ENCODE results near the gene MAMDC4. TPM values are rescaled to one million over a fixed set of nuclear protein-coding genes. Genes with fewer than 3 reads are reported as not detected.
"Not testable (repeated sequence)": the region's sequence is repeated elsewhere in the genome, so short reads cannot be mapped to it uniquely, and the experiment has no call there.

MAMDC4 gene
- polyA plus RNA-seq, 3 donors: 4.9 to 9.8 (median 7.2) TPM

- no peak overlapping the region for H3K27ac ChIP-seq (ENCODE audit: low read depth, low read length)
- WGBS, 3 donors: 89 to 92% (median 89%) methylated on average over 19 to 21 of the region's 21 CpGs
Measured at GRCh38 chr9:136835932-136836904, 15.9 kb upstream of the MAMDC4 start.

DNA sequence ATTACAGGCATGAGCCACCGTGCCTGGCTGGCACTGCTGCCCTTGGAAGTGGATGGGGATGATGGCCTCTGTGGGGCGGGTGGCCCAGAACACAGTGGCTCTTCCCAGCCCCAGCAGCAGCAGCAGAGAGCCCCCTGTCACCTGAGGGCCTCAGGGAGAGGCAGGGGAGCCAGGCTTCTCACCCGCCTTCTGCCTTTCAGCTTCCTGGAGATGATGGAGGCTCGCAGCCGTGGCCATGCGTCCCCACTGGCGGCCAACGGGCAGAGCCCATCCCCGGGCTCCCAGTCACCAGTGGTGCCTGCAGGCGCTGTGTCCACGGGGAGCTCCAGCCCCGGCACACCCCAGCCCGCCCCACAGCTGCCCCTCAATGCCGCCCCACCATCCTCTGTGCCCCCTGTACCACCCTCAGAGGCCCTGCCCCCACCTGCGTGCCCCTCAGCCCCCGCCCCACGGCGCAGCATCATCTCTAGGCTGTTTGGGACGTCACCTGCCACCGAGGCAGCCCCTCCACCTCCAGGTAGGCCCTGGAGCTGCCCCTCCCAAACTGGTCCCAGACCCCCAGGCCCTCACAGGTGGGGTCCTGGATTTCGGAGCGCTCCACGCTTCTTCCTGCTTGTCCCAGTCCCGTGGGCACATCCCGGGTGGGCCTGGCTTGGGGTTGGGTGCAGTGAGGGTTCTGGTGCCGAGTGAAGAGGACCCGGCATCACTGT is 14.8 kb upstream of the MAMDC4 start:
- no peak overlapping the region for H3K27ac ChIP-seq (ENCODE audit: low read depth, low read length)
- WGBS, 3 donors: 89 to 91% (median 90%) methylated on average over 22 to 27 of the region's 27 CpGs

DNA sequence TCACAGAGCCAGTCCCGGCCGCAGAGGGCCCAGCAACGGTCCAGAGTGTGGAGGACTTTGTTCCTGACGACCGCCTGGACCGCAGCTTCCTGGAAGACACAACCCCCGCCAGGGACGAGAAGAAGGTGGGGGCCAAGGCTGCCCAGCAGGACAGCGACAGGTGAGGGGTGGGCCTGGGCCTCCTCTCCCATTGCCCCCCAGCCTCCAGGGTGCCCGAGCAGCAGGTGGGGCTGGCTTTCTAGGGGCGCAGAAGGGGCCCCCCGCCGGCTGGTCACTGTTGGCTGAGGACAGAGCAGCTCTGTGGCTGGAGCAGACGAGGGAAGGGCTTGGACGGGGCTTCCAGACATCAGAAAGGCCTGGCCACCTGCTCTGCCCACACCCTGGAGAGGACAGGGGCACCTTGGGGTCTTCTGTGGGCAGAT is 14.3 kb upstream of the MAMDC4 start:
- 88 to 95% (median 90%) methylated on average over 15 of the region's 15 CpGs for WGBS, 3 donors
- not testable (repeated sequence) for H3K27ac ChIP-seq (ENCODE audit: low read depth, low read length)

GRCh38 chr9:136838314-136839228 is 13.6 kb upstream of the MAMDC4 start:
- no peak overlapping the region for H3K27ac ChIP-seq (ENCODE audit: low read depth, low read length)
- WGBS, 3 donors: 83 to 91% (median 85%) methylated on average over 28 to 29 of the region's 29 CpGs

DNA sequence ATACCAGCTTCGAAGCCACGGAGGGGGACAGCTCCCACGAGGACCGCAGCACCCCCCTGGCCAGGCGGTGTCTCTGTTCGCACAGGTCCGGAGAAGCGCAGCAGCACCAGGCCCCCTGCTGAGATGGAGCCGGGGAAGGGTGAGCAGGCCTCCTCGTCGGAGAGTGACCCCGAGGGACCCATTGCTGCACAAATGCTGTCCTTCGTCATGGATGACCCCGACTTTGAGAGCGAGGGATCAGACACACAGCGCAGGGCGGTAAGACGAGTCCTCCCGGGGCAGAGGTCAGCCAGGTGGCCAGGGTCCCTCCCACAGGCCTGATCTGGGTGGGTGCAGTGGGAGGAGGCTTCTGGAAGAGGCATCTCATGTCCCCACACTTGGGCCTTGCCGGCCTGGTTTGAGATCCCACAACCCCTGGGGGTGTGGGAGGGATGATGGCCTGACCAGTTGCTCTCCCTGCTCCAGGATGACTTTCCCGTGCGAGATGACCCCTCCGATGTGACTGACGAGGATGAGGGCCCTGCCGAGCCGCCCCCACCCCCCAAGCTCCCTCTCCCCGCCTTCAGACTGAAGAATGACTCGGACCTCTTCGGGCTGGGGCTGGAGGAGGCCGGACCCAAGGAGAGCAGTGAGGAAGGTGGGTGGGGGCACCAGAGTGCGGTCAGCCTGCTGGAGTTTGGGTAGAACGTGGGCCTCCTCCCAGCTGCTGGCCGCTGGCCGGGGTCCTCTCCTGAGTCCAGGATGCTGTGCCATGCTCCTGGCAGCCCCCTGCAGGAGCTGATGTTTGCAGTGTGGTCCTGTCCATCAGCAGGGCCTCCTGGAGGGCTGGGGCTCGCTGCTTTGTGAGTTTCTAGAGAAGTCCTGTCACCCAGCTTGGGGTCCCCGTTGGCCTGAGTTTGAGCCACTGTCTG is 12.7 kb upstream of the MAMDC4 start:
- no peak overlapping the region for H3K27ac ChIP-seq (ENCODE audit: low read depth, low read length)
- WGBS, 3 donors: 86 to 91% (median 87%) methylated on average over 36 of the region's 36 CpGs

DNA sequence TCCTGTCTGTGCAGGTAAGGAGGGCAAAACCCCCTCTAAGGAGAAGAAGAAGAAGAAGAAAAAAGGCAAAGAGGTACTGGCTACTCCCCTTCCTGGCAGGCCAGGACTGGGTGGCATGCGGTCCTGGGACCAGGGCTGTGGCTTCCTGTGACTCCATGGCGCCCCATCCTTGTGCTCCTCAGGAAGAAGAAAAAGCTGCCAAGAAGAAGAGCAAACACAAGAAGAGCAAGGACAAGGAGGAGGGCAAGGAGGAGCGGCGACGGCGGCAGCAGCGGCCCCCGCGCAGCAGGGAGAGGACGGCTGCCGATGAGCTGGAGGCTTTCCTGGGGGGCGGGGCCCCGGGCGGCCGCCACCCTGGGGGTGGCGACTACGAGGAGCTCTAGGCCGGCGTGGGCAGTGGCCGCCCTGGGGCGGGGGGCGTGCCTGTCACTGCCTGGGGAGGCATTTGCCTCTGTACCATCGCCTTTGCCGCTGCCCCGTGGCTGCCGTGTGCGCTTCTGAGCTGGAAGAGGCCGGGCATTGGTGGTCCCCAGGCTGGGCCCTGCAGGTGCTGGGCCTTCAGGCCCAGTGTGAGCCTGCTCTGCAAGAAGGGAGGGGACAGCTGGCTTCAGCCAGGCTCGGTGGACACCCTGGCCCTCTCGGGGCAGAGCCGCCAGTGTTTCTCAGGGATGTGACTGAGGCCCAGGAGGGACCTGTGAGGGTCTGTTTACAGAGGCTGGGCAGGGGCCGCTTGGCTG is 11.8 kb upstream of the MAMDC4 start:
- no peak overlapping the region for H3K27ac ChIP-seq (ENCODE audit: low read depth, low read length)
- 59 to 78% (median 75%) methylated on average over 31 to 32 of the region's 32 CpGs for WGBS, 3 donors

GRCh38 chr9:136840877-136841645 is 11.1 kb upstream of the MAMDC4 start:
- no peak overlapping the region for H3K27ac ChIP-seq (ENCODE audit: low read depth, low read length)
- 28 to 78% (median 74%) methylated on average over 27 to 28 of the region's 28 CpGs for WGBS, 3 donors

- not testable (repeated sequence) for H3K27ac ChIP-seq (ENCODE audit: low read depth, low read length)
- 27 to 54% (median 49%) methylated on average over 14 to 16 of the region's 16 CpGs for WGBS, 3 donors
Measured at GRCh38 chr9:136841646-136842379, 10.3 kb upstream of the MAMDC4 start.

- not testable (repeated sequence) for H3K27ac ChIP-seq (ENCODE audit: low read depth, low read length)
- 1 to 2% (median 1%) methylated on average over 22 to 25 of the region's 27 CpGs for WGBS, 3 donors
Measured at GRCh38 chr9:136842380-136842948, 9.7 kb upstream of the MAMDC4 start, which contains the start of gene AJM1. TSS of gene AJM1 (plus strand) at chr9:136842478. CDS start at chr9:136844415, 1,937 bp downstream.

DNA sequence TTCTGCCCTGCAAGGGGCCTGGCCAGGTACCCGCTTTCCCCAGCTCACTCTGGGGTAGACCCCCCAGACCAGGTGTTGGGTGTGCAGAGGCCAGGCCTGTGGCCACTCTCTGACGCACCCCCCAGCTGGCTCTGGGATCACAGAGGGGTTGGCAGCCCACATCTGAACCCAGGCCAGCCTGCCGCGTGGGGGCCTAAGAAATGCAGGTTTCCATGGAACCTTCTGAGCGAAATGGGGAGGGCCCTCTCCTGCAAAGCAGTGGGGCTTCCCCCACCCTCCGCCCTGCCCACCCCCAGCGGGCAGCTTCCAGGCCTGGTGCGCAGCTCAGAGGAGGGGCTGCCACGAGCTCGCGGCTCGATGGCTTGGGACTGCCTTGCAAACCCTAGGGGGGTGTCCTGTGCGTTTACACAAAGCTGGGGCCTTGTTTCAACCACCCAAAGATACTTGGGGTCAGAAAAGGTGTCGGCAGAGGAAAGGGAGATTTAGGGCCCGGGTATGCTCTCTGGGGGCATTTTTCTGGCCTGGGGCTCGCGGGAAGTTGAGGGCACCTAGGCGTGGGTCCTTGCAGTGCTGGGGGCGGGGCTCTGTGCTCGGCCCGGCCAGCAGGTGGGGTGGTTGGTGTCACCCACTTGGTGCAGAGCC is 8.9 kb upstream of the MAMDC4 start:
- H3K27ac ChIP-seq (ENCODE audit: low read depth, low read length): not testable (repeated sequence)
- WGBS, 3 donors: 15 to 16% (median 15%) methylated on average over 16 to 21 of the region's 21 CpGs

GRCh38 chr9:136843801-136844740 is 8.1 kb upstream of the MAMDC4 start:
- not testable (repeated sequence) for H3K27ac ChIP-seq (ENCODE audit: low read depth, low read length)
- WGBS, 3 donors: 4 to 24% (median 7%) methylated on average over 64 to 98 of the region's 99 CpGs

- 8 to 56% (median 17%) methylated on average over 63 to 88 of the region's 88 CpGs for WGBS, 3 donors
- H3K27ac ChIP-seq (ENCODE audit: low read depth, low read length): no peak overlapping the region
Measured at GRCh38 chr9:136844761-136845464, 7.2 kb upstream of the MAMDC4 start.

All from adipose tissue (tissue), 3 donors.